ENCODE results near the gene KCNMA1.

KCNMA1 gene

GRCh38 chr10:77631241-77631640 lies 6.4 kb downstream of the KCNMA1 start:
- no peak for DNase-seq

DNA sequence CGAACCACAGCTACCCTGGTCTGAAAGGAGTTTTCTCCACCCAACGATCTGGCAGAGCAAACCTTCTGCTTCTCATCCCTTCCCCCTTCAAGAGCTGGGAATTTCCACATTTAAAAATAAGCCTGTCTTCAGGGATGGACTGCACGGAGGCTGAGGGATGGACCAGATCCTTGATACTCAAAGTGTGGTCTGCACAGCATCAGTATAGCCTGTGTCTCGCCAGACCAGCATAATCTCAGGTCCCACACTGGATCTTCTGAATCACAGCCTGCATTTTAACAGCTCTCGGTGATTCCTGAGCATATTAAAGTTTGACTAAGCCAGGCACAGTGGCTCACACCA lies 7.1 kb downstream of the KCNMA1 start:
- DNase-seq = no peak

DNA sequence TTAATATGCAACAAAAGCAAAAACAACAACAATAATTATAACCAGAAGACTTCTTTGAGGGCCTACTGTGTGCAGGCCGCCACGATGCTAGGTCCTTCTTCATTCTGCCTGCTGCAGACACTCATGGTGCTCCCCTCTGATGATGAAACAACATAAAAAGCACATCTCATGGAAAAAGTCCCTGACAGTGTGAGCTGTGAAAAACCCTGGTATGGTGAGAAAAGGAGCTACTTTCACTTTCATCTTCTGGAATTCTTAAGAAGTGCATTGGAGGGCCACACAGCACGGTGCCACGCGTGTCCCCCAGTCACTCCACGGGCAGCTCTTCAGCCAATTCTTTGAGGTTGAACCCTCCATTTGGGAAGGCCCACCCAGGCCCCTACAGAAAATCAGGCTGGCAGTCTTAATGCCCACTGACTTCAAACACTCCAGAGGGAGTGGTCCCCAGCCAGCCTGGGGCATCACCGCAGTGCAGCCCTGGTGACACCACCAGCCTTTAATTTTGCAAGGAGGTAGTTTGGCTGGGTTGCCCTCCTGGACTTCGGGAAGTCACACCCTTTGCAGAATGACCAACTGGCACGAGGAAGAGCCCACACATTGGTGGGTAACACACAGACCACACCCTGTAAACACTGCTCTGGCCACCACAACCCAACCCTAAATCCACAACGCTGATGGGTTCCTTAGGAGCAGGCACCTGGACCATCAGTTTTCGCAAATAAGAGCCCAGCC lies 7.7 kb downstream of the KCNMA1 start:
- DNase-seq = no peak

- no peak for DNase-seq
These were observed 8.5 kb downstream of the KCNMA1 start for GRCh38 chr10:77628906-77629730.

- DNase-seq = no peak
These were observed 11.2 kb downstream of the KCNMA1 start for GRCh38 chr10:77626266-77626935.

DNA sequence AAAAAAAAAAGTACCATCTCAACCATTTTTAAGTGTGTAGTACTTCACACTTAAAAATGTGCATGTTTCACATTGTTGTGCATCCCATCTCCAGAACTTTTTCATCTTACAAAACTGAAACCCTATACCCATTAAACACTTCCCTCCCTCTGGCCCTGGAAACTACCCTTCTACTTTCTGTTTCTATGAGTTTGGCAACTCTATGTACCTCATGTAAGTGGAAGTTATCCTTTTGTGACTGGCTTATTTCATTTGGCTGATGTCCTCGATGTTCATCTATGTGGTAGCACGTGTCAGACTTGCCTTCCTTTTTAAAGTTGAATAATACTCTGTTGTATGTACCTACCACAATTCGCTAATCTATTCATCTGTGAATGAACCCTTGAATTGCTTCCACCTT lies 12.2 kb downstream of the KCNMA1 start:
- DNase-seq = no peak

- no peak for DNase-seq
These were observed 14.7 kb downstream of the KCNMA1 start for GRCh38 chr10:77622889-77623291.

GRCh38 chr10:77620731-77621130 lies 16.9 kb downstream of the KCNMA1 start:
- no peak for DNase-seq

DNA sequence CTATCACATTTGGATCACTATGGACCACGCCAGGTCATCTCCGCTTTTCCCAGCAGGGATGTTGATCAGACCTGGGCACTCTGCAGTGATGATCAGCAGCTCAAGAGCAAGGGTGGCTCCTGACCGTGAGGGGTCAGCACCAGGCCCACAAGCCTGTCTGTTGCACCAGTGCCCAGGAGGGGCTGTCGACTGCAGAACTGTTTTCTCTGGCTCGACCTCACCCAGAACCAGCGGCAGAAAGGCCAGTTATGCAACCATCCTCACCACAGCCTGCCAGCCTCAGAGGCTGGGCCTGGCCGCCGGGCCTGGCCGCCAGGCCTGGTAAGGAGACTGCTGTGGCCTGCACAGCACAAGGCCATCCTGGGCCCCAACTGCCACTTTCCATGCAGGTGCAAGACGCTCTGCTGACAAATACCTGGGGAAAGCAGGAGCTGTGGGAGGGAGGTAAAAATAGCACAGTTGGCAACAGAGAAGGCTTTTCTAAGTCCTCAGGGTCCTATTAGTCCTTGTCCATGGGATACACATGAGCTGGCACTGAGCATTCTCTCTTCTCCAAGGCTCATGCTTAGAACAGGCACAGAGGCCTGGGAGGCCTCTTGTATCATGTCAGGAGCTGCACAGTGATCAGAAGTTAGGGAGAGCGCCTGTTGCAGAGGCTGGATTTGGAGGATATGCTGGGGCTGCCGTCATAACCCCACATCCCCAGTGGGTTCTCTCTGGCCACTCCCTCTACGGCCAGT lies 17.5 kb downstream of the KCNMA1 start:
- DNase-seq = peak; percentile 20 to 67

- DNase-seq = no peak
These were observed 19.5 kb downstream of the KCNMA1 start for GRCh38 chr10:77618117-77618516.

GRCh38 chr10:77616766-77617165 lies 20.8 kb downstream of the KCNMA1 start:
- DNase-seq = no peak

DNA sequence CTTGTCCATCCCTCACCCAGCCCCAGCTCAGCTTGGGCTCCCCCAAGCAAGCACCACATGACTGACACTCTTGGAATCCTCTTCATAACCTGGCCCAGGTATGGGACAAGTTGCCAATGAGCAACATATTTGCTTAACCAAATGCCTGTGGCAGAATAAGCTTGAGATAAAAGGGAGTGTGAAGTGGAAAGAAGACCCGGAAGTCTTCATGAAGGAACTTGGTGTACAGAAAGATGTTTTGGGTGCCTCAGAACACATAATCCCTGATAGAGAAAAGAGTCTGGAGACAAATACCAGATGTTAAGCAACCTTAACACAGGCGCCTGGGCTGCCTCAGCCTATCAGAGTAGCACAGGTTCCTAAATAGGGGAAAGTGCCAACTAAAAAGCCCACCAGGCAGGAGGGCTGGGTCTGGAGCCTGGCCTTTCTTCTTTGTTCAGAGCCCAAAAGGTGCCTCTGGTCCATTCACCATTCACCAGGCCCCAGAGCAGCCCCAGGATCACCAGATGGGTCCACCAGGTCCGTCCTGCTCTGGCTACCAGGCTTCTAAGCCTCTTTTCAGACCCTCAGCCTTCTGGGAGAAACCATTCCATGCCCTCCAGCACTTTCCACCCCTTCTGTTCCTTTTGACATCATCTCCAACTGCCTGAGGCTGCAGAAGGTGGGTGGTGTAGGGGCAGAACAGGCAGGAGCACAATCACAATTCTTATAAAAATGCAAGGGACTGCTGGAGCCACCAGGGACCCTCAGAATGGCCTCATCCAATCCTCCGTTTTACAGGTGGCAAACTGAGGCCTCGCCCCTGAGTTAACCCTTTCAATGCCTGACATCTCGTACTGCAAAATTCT lies 22.6 kb downstream of the KCNMA1 start:
- no peak for DNase-seq

GRCh38 chr10:77613476-77614130 lies 24.0 kb downstream of the KCNMA1 start:
- DNase-seq = no peak

GRCh38 chr10:77611670-77612069 lies 25.9 kb downstream of the KCNMA1 start:
- no peak for DNase-seq

DNA sequence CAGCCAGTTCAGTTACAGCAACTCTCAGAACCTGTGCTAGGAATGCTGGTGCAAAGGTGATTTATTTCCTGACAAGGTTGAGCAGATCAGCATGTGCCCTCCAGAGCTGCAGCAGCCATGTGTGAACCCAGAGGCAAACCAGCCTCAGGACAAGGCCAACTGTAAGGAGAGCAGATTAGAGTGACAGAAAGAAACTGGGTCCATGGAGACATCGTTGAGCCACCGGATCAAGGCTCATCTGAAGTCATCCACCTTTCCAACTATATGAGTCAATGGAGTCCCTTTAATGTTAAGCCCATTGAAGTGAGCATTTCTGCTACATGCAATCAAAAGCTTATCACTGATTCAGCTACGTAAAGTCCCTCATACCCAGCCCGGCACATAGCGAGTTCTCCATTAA lies 26.4 kb downstream of the KCNMA1 start:
- DNase-seq = no peak

DNA sequence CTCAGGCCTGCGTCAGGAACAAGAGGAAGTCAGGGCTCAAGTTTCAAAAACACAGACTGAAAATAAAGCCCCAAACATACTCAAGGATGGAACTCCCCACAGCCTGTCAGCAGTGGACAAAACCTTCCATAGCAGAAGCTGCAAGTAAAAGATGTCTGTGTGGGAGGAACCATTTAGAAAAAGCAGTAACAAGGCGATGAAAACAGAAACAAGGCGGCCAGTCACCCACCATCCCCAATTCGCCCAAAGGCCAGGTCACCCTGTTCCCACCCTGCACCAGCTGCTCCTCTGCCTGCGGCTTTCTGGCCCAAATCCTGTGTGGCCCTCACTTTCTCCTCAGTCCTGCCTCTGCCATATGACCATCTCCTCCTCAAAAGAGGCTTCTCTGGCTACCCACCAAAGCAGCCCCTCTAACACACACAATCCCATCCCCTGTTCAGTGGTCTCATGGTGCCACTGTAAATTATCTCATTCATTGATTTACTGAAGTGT lies 27.8 kb downstream of the KCNMA1 start:
- DNase-seq = no peak

DNA sequence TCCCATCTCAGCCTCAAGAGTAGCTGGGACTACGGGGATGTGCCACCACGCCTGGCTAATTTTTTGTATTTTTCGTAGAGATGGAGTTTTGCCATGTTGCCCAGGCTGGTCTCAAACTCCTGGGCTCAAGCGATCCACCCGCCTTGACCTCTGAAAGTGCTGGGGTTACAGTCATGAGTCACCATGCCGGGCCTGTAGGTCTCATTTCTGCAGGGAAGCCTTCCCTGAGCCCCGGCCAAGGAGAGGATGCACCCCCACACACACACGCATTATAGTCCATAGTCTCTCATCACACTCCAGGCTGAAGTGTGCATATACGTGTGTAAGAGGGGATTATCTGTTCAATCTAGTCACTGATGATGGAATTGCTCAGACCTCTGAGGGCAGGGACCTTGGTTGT lies 29.3 kb downstream of the KCNMA1 start:
- DNase-seq = no peak

DNA sequence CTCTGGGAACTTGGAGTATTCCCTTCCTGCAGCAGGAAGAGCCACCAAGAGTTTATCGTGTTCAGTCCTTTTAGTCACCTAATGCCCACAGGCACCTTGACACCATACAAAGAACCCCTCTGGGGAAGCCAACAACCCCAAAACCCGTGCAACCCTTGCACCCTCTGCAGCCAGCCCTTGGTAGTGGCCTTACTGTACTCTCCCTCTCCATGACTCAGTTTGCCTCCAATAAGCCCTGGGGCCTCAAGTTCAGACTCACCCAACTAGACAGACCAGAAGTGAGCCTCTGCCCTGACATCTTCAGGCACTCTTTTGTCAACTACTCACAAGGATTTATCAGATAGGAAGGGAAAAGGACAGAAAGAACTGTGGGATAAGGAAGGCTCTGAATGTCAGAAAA lies 30.9 kb downstream of the KCNMA1 start:
- no peak for DNase-seq

- DNase-seq = no peak
These were observed 32.1 kb downstream of the KCNMA1 start for GRCh38 chr10:77605466-77605865.

GRCh38 chr10:77604941-77605351 lies 32.7 kb downstream of the KCNMA1 start:
- DNase-seq = no peak

DNA sequence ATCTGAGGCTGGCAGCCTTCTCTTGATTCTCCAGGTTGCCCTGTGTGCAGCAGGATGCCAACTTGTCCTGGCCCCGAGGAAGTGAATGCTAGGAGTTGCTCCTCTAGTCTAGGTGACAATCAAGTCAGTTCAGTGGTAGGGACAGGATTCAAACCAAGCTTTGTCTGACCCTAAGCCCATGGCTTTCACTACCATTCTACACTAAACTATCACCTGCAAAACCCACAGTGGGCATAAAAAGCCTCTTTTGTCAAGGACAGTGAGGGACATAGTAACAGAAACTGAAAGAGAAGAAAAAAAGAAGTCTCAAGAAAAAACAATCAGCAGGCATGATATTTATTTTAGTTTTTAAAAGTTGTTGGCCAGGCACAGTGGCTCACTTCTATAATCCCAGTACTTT lies 33.5 kb downstream of the KCNMA1 start:
- no peak for DNase-seq

GRCh38 chr10:77603534-77603927 lies 34.1 kb downstream of the KCNMA1 start:
- no peak for DNase-seq
